HEK293T (cell line): Measurements from ENCODE around the gene WWC2.

ENCODE experiments used
- ARNT ChIP-seq: fragments of 450-650 bp; IDR thresholded peaks from 2 replicates; pipeline ENCODE4 v1.6.1; 2017; ENCODE audit warnings: mild to moderate bottlenecking
- BHLHE40 ChIP-seq: fragments of 450-650 bp; IDR thresholded peaks from 2 replicates; pipeline ENCODE4 v1.6.1; 2016; ENCODE audit warnings: mild to moderate bottlenecking, moderate library complexity, borderline replicate concordance
- ELF4 ChIP-seq: fragments of 450-650 bp; IDR thresholded peaks from 2 replicates; pipeline ENCODE4 v1.6.1; 2017; ENCODE audit warnings: antibody characterized with exemption
- FOXA1 ChIP-seq: fragments of 450-650 bp; IDR thresholded peaks from 2 replicates; pipeline ENCODE4 v1.6.1; 2016; ENCODE audit warnings: mild to moderate bottlenecking
- FOXM1 ChIP-seq: fragments of 450-650 bp; IDR thresholded peaks from 2 replicates; pipeline ENCODE4 v1.6.1; 2017; ENCODE audit warnings: mild to moderate bottlenecking, borderline replicate concordance
- HDGF ChIP-seq: fragments of 450-650 bp; IDR thresholded peaks from 2 replicates; pipeline ENCODE4 v1.6.1; 2017; ENCODE audit warnings: antibody characterized with exemption, borderline replicate concordance
- L3MBTL2 ChIP-seq: fragments of 450-650 bp; conservative IDR thresholded peaks from 2 replicates; pipeline ENCODE4 v1.6.1; 2016; ENCODE audit warnings: mild to moderate bottlenecking
- LEF1 ChIP-seq: fragments of 450-650 bp; IDR thresholded peaks from 2 replicates; pipeline ENCODE4 v1.6.1; 2017; ENCODE audit warnings: mild to moderate bottlenecking, borderline replicate concordance
- SP1 ChIP-seq: fragments of 450-650 bp; IDR thresholded peaks from 2 replicates; pipeline ENCODE4 v1.6.1; 2017
- SUZ12 ChIP-seq: fragments of 450-650 bp; IDR thresholded peaks from 2 replicates; pipeline ENCODE4 v1.6.1; 2016; ENCODE audit warnings: mild to moderate bottlenecking
- TARDBP ChIP-seq: fragments of 450-650 bp; IDR thresholded peaks from 2 replicates; pipeline ENCODE4 v1.6.1; 2016
- ZNF384 ChIP-seq: fragments of 450-650 bp; IDR thresholded peaks from 2 replicates; pipeline ENCODE4 v1.6.1; 2016

- TF ChIP-seq LEF1 (no peak), BHLHE40 (no peak), FOXA1 (no peak), HDGF (no peak), TARDBP (no peak), SP1 (no peak), FOXM1 (no peak), ELF4 (no peak), SUZ12 (no peak), ZNF384 (no peak), L3MBTL2 (no peak), ARNT (no peak)
Measured at GRCh38 chr4:183272384-183272783, 173.3 kb downstream of the WWC2 start.
